ENCODE measurements around the gene ATG5.

DNA sequence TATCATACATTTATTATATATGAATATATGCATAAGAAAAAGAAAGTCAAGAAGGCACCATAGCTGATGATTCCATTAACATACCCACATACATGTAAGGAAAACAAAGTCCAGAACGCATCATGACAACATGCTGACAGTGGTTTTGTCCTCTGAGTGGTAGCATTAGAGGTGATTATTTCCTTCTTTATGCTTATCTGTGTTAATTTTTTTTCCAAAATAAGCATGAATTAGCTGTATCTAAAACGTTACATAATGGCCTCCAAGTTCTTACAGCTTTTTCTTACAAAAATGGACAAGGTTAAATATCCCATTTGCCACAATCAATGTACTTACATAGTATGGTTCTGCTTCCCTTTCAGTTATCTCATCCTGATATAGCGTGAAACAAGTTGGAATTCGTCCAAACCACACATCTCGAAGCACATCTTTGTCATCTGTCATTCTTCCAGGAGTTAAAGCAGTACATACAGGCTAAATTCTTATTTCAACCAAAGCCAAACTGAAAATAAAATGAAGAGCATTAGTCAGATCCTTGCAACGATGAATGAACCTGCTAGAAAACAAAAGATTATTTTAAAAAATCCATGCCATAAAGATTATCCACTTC, 9.7 kb downstream of the ATG5 start:
- TF ChIP-seq, protein P1, sequence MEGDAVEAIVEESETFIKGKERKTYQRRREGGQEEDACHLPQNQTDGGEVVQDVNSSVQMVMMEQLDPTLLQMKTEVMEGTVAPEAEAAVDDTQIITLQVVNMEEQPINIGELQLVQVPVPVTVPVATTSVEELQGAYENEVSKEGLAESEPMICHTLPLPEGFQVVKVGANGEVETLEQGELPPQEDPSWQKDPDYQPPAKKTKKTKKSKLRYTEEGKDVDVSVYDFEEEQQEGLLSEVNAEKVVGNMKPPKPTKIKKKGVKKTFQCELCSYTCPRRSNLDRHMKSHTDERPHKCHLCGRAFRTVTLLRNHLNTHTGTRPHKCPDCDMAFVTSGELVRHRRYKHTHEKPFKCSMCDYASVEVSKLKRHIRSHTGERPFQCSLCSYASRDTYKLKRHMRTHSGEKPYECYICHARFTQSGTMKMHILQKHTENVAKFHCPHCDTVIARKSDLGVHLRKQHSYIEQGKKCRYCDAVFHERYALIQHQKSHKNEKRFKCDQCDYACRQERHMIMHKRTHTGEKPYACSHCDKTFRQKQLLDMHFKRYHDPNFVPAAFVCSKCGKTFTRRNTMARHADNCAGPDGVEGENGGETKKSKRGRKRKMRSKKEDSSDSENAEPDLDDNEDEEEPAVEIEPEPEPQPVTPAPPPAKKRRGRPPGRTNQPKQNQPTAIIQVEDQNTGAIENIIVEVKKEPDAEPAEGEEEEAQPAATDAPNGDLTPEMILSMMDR (IDR thresholded peaks at IDR 0.05; ENCODE audit: low read depth, low read length): no peak
- TF ChIP-seq EZH2phosphoT487 (IDR thresholded peaks at IDR 0.05; ENCODE audit: low read depth): no peak
